Colonic mucosa (tissue), 4 donors: ENCODE measurements around the gene PDE6A. TPM values are rescaled to one million over a fixed set of nuclear protein-coding genes. Genes with fewer than 3 reads are reported as not detected.

ENCODE experiments used
- DNase-seq: peaks from one replicate; pipeline ENCODE4 v3.0.0-alpha.2; 2020
- H3K27ac ChIP-seq: fragments of 200-600 bp; one replicate; pipeline ENCODE4 v1.8.0; 2021
- H3K27me3 ChIP-seq: fragments of 200-600 bp; one replicate; pipeline ENCODE4 v1.8.0; 2021
- H3K36me3 ChIP-seq: fragments of 200-600 bp; one replicate; pipeline ENCODE4 v1.8.0; 2021
- H3K4me1 ChIP-seq: fragments of 200-600 bp; one replicate; pipeline ENCODE4 v1.8.0; 2021; ENCODE audit warnings: mild to moderate bottlenecking
- H3K4me3 ChIP-seq: fragments of 200-600 bp; one replicate; pipeline ENCODE4 v1.8.0; 2021
- H3K9ac ChIP-seq, 2 donors: one replicate each; pipeline ENCODE4 v1.7.0; 2013; ENCODE audit warnings: control low read depth in 2 of 2, low read depth in 2 of 2, low read length in 2 of 2
- H3K9me3 ChIP-seq: fragments of 200-600 bp; one replicate; pipeline ENCODE4 v1.8.0; 2021
- CTCF ChIP-seq: fragments of 200-600 bp; IDR thresholded peaks from one replicate; pipeline ENCODE4 v1.8.0; 2022; ENCODE audit warnings: antibody characterized with exemption, mild to moderate bottlenecking
- intact Hi-C: fragments of 100-400 bp; cut with DNase I; formaldehyde crosslinking; loops from one replicate; pipeline ENCODE4 v1.14.1; 2022
- total RNA-seq, 2 donors: library from RNA; stranded (reverse); fragmentation: NEBNext Ultra II Directional in 1 of 2; extraction: Animal tissue kit (Norgen Biotek cat#: 25700) in 1 of 2; gene quantifications; one replicate each; pipeline ENCODE4 v1.2.1, GENCODE V29; 2021
- donor health status: healthy.
- donor health status: DM: no; HTN: no; CAD: no.
- donor health status: DM: no; HTN: no; CAD: no.

The PDE6A gene
- total RNA-seq = 1 to 10 TPM; 1.5 to 2.7 TPM

DNA sequence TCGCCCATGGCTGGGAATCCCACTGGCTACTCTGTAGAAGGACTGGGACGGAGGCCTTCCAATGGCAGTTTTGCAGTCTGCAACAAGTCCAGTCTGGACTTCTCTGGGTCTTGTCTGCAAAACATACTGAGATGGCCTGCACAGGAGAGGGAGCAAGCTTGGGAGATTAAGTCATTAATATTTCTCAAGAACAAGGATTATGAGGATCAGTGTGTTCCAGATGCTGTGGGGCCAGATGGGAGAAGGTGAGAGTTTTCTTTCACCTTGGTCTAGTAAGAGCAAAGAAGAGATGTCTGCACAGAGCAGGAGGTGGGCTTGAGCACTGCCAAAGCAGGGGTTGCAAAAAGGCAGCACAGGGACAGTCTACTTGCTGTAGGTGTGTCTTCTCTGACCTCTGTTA is at the start of gene PDE6A:
PDE6A (minus strand) TSS at position 128 of the 400 bp plus-strand sequence; CDS start at position 8, 120 bp downstream.
- Histone ChIP-seq H3K27me3 (no peaks in the 10 kb centered on the region), H3K9ac (peak within 1 kb of the TSS in 1 of 2 donors; percentile 48), H3K4me1 (peaks cover 10% of the 10 kb centered on the region), H3K4me3 (no peak within 1 kb of the TSS), H3K9me3 (no peaks in the 10 kb centered on the region), H3K36me3 (no peaks in the 10 kb centered on the region), H3K27ac (peak within 1 kb of the TSS; percentile 72)
- intact Hi-C loops = no loop called here
- no peak for DNase-seq
- TF ChIP-seq CTCF = no peak

DNA sequence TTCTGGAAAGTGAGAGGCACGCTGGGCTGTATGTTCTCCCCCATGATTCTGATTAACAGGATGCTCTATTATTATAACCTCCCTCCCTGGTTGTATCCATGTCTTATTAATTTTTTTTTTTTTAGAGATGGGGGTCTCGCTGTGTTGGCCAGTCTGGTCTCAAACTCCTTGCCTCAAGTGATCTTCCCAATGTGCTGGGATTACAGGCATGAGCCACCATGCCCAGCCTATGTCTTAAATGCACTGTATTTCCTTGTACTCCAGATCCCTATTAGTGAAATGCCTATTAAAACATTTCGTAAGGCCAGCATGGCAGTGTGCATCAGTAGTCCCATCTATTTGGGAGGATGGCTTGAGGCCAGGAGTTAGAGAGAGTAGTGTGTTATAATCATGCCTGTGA is 48.9 kb upstream of the PDE6A start:
- no peak for DNase-seq
- TF ChIP-seq CTCF = no peak
- no peak overlapping the region for H3K27ac ChIP-seq

DNA sequence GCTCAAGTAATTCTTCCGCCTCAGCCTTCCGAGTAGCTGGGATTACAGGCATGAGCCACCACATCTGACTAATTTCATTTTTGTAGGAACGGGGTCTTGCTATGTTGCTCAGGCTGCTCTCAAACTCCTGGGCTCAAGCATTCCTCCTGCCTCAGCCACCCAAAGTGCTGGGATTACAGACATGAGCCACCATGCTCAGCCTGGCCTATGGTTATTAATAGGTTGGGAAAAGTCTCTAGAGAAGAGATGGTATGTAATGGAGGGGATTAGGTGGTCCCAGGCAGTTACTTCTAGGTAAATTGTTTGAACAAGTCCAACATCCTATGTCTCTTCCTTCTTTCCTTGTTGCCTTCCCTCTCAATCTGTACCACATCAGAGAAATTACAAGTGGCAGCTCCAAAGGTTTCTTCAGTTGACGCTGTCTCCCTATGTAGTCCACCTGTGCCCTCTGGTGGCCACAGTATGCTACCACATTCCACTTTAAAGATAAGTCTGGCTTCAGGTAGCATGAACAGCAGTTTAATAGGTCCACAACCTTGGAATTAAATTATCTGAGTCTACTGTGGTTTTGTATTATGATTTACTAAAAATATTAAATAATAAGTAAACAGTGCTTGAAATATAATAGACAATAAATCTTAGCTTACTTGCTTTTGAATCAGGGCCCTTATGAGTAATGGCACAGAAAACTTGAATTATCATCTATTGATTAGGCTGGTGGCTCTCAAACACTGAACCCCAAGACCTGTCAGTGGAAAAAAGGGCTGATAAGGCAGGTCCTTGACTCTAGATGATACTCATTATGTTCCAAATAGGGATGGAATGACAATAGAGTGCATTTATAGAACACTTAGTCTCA is 46.2 kb upstream of the PDE6A start:
- intact Hi-C loops = loop anchor here (5.0 kb wide), 2 partner anchors 153 to 353 kb away; no protein-coding TSS in a partner anchor
- peak; percentile 86 for DNase-seq
- H3K27me3 ChIP-seq = no peaks in the 10 kb centered on the region
- H3K9ac ChIP-seq = no peak overlapping the region
- no peaks in the 10 kb centered on the region for H3K4me1 ChIP-seq
- TF ChIP-seq CTCF = peak; percentile 87
- no peak overlapping the region for H3K27ac ChIP-seq
- H3K4me3 ChIP-seq = no peak overlapping the region
- H3K36me3 ChIP-seq = no peaks in the 10 kb centered on the region
- H3K9me3 ChIP-seq = no peaks in the 10 kb centered on the region

More for the DNA sequence above, 48.9 kb upstream of the PDE6A start:
- Histone ChIP-seq H3K4me1 (no peaks in the 10 kb centered on the region), H3K4me3 (no peak overlapping the region), H3K36me3 (no peaks in the 10 kb centered on the region), H3K9me3 (no peaks in the 10 kb centered on the region), H3K9ac (no peak overlapping the region), H3K27me3 (no peaks in the 10 kb centered on the region)
- intact Hi-C loops = loop anchor here (5.0 kb wide), 2 partner anchors 156 to 356 kb away; no protein-coding TSS in a partner anchor

DNA sequence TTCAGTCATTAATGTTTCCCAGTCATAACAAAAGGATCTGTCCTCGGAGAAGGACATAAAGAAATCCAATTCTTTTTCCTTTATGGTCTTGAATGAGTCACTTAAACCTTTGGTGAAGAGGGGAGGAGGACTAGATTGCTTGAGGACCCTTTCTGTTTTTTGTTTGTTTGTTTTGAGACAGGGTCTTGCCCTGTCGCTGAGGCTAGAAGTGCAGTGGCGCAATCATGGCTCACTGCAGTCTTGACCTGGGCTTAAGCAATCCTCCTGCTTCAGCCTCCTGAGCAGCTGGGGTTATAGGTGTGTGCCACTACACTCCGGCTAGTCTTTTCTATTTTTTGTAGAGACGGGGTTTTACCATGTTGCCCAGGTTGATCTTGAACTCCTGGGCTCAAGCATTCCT is 43.5 kb upstream of the PDE6A start:
- Histone ChIP-seq H3K9me3 (no peaks in the 10 kb centered on the region), H3K4me1 (no peaks in the 10 kb centered on the region), H3K4me3 (no peak overlapping the region), H3K27me3 (no peaks in the 10 kb centered on the region), H3K36me3 (no peaks in the 10 kb centered on the region), H3K27ac (no peak overlapping the region), H3K9ac (no peak overlapping the region)
- TF ChIP-seq CTCF = no peak
- DNase-seq = no peak
- intact Hi-C loops = no loop called here

DNA sequence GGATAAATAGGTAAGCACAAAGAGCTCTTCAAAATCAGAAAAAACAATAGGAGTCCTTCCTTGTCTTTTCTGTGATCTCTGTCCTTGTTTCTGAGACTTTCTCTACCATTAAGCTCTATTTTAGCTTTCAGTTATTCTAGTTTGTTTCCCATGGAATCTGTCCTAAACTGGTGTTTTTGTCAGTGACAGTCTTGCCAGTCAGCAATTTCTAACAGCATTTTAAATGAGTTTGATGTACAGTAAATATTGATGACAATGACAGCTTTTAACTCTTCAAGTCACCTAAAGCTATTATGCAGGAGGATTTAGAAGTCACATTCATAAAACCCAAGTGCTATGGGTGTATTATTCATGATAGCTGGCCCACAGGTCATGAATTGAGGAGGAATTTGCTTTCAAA is 37.9 kb upstream of the PDE6A start:
- no peaks in the 10 kb centered on the region for H3K9me3 ChIP-seq
- no peak overlapping the region for H3K9ac ChIP-seq
- intact Hi-C loops = no loop called here
- H3K4me1 ChIP-seq = no peaks in the 10 kb centered on the region
- TF ChIP-seq CTCF = no peak
- no peak overlapping the region for H3K4me3 ChIP-seq
- no peak for DNase-seq
- no peaks in the 10 kb centered on the region for H3K36me3 ChIP-seq
- H3K27me3 ChIP-seq = no peaks in the 10 kb centered on the region
- no peak overlapping the region for H3K27ac ChIP-seq
